Loucy (cell line): Measurements from ENCODE around the gene PPP1CA.

Experiments used
- H2AFZ ChIP-seq: fragments of 200-600 bp; sonication (generic); 2 replicates; pipeline ENCODE4 v1.6.0; 2016; ENCODE audit warnings: antibody characterized with exemption, mild to moderate bottlenecking, low read length, moderate library complexity
- H3F3A ChIP-seq: fragments of 200-600 bp; 2 replicates; pipeline ENCODE4 v1.6.0; 2016; ENCODE audit warnings: antibody characterized with exemption, low read depth, mild to moderate bottlenecking
- H3K27me3 ChIP-seq: fragments of 200-600 bp; sonication (generic); 2 replicates; pipeline ENCODE4 v1.6.1; 2014; ENCODE audit warnings: low read length, mild to moderate bottlenecking; ENCODE audit not compliant: insufficient read depth, poor library complexity, severe bottlenecking
- H3K36me3 ChIP-seq: fragments of 200-600 bp; sonication (generic); 2 replicates; pipeline ENCODE4 v1.6.1; 2016; ENCODE audit warnings: low read length; ENCODE audit not compliant: insufficient read depth
- H3K4me1 ChIP-seq: fragments of 200-600 bp; sonication (generic); 2 replicates; pipeline ENCODE4 v1.5.1; 2014; ENCODE audit warnings: low read length, mild to moderate bottlenecking; ENCODE audit not compliant: insufficient read depth, poor library complexity, severe bottlenecking
- H3K4me2 ChIP-seq: fragments of 200-600 bp; sonication (generic); 2 replicates; pipeline ENCODE4 v1.6.0; 2014; ENCODE audit warnings: antibody characterized with exemption, low read length, low read depth, mild to moderate bottlenecking; ENCODE audit not compliant: poor library complexity, severe bottlenecking
- H3K4me3 ChIP-seq: fragments of 200-600 bp; sonication (generic); 2 replicates; pipeline ENCODE4 v1.5.1; 2014; ENCODE audit warnings: low read length, mild to moderate bottlenecking, mixed read lengths; ENCODE audit not compliant: poor library complexity, severe bottlenecking
- H3K79me2 ChIP-seq: fragments of 200-600 bp; sonication (generic); 2 replicates; pipeline ENCODE4 v1.6.1; 2014; ENCODE audit warnings: low read length; ENCODE audit not compliant: insufficient read depth
- H3K9ac ChIP-seq: fragments of 200-600 bp; sonication (generic); 2 replicates; pipeline ENCODE4 v1.6.0; 2014; ENCODE audit warnings: mild to moderate bottlenecking, low read depth, low read length, moderate library complexity; ENCODE audit not compliant: poor library complexity, severe bottlenecking
- H3K9me2 ChIP-seq: fragments of 200-600 bp; sonication (generic); replicated peaks from 2 replicates; pipeline ENCODE4 v1.6.1; 2016; ENCODE audit warnings: low read depth, low read length, mixed read lengths
- H3K9me3 ChIP-seq: fragments of 200-600 bp; sonication (generic); 2 replicates; pipeline ENCODE4 v1.6.1; 2014; ENCODE audit warnings: mild to moderate bottlenecking, antibody characterized with exemption, low read length, low read depth; ENCODE audit not compliant: insufficient read depth
- H4K20me1 ChIP-seq: fragments of 200-600 bp; sonication (generic); 2 replicates; pipeline ENCODE4 v1.6.0; 2014; ENCODE audit warnings: antibody characterized with exemption, low read length, mild to moderate bottlenecking; ENCODE audit not compliant: insufficient read depth, poor library complexity, severe bottlenecking
- EZH2phosphoT487 ChIP-seq: fragments of 200-600 bp; IDR thresholded peaks from 2 replicates; pipeline ENCODE4 v1.6.1; 2018; ENCODE audit warnings: antibody characterized with exemption, mild to moderate bottlenecking, moderate library complexity, borderline replicate concordance
- TF ChIP-seq, protein P1 (sequence below): fragments of 200-600 bp; sonication (generic); conservative IDR thresholded peaks from 2 replicates; pipeline ENCODE4 v1.5.1; 2014; ENCODE audit warnings: mild to moderate bottlenecking, antibody characterized with exemption, low read length

PPP1CA gene

GRCh38 chr11:67365736-67366444 is 35.8 kb downstream of the PPP1CA start:
- Histone ChIP-seq H3K36me3 (no peaks in the 10 kb centered on the region), H3K79me2 (no peaks in the 10 kb centered on the region; the same call in 1 of the 2 replicates), H3K27me3 (no peaks in the 10 kb centered on the region), H3K4me3 (no peak overlapping the region), H4K20me1 (no peaks in the 10 kb centered on the region), H3K9ac (no peak overlapping the region), H3K9me2 (no peaks in the 10 kb centered on the region), H3F3A (no peaks in the 10 kb centered on the region), H2AFZ (no peak overlapping the region), H3K9me3 (no peaks in the 10 kb centered on the region), H3K4me2 (no peak overlapping the region), H3K4me1 (peaks cover 43% of the 10 kb centered on the region)
- no peak for TF ChIP-seq EZH2phosphoT487
- TF ChIP-seq, protein P1, sequence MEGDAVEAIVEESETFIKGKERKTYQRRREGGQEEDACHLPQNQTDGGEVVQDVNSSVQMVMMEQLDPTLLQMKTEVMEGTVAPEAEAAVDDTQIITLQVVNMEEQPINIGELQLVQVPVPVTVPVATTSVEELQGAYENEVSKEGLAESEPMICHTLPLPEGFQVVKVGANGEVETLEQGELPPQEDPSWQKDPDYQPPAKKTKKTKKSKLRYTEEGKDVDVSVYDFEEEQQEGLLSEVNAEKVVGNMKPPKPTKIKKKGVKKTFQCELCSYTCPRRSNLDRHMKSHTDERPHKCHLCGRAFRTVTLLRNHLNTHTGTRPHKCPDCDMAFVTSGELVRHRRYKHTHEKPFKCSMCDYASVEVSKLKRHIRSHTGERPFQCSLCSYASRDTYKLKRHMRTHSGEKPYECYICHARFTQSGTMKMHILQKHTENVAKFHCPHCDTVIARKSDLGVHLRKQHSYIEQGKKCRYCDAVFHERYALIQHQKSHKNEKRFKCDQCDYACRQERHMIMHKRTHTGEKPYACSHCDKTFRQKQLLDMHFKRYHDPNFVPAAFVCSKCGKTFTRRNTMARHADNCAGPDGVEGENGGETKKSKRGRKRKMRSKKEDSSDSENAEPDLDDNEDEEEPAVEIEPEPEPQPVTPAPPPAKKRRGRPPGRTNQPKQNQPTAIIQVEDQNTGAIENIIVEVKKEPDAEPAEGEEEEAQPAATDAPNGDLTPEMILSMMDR, result no peak

DNA sequence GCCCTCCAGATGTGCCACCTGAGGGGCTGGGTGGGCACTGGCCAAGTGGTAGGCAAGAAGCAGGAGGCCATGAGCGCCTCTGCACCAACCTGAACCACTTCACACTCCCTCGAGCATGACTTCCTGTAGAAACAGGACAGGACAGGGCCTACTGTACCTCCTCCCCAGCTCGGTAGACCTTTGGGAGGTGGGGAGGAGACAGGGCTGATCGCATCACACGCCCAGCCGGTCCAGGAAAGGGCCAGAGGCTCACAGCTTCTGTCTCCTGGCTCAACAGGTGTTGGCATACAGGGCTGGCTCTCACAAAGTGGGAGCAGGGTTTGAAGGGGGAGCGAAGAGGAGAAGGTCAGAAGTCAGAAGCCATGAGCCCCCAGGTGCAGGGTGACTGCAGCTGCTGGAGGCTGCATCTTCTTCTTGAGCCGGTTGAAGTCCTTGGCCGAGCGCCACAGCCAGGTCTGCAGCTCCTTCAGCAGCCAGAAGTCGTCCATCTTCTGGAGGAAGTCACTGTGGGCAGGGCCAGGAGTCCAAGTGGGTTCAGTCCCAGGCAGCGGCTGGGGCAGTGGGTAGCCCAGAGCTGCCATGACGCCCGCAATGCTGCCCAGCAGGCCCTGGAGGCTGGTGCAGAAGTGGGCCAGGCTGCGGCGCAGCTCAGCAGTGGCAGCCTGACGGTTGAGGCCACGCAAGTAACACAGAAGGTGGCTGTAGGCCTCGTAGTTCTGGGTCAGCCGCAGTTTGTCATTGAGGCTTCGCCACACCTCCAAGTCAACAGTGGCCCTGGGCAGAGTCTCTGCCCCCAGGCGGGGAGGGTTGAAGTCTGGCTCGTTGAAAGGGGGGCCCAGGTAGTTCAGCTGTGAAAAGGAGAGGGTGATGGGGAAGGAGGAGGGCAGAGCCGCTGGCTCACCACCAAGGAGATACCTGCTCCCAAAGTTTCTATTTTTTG is 36.6 kb downstream of the PPP1CA start:
- Histone ChIP-seq H3F3A (no peaks in the 10 kb centered on the region), H3K4me1 (peaks cover 38% of the 10 kb centered on the region), H3K9ac (no peak overlapping the region), H2AFZ (no peak overlapping the region), H3K36me3 (no peaks in the 10 kb centered on the region), H4K20me1 (no peaks in the 10 kb centered on the region), H3K27me3 (no peaks in the 10 kb centered on the region), H3K9me3 (no peaks in the 10 kb centered on the region), H3K9me2 (no peaks in the 10 kb centered on the region), H3K4me2 (peak overlapping the region; percentile 50), H3K4me3 (no peak overlapping the region), H3K79me2 (no peaks in the 10 kb centered on the region)
- TF ChIP-seq, protein P1, result no peak
- TF ChIP-seq EZH2phosphoT487, result no peak

GRCh38 chr11:67364169-67364568 is 37.5 kb downstream of the PPP1CA start:
- Histone ChIP-seq H3K9me2 (no peaks in the 10 kb centered on the region), H3K9ac (no peak overlapping the region), H3K27me3 (no peaks in the 10 kb centered on the region), H3K4me2 (peak overlapping the region; percentile 50), H3K79me2 (no peaks in the 10 kb centered on the region), H3K4me1 (peaks cover 30% of the 10 kb centered on the region), H3K36me3 (no peaks in the 10 kb centered on the region), H3K9me3 (no peaks in the 10 kb centered on the region), H3K4me3 (no peak overlapping the region), H2AFZ (no peak overlapping the region), H4K20me1 (no peaks in the 10 kb centered on the region), H3F3A (no peaks in the 10 kb centered on the region)
- TF ChIP-seq EZH2phosphoT487, result no peak
- TF ChIP-seq, protein P1, result no peak
